RCC 7860 (cell line): ENCODE data around the gene SETBP1.

Source experiments
- DNase-seq: peaks from one replicate; pipeline ENCODE4 v3.0.0-alpha.2; 2015; ENCODE audit warnings: low spot score
- FAIRE-seq: peaks from 2 replicates; lab custom pipeline; 2012; peaks lifted over from hg19 to GRCh38; lab: Jason Lieb, UNC

SETBP1 gene

GRCh38 chr18:44895176-44895798, 214.6 kb downstream of the SETBP1 start:
- FAIRE-seq (no peak), DNase-seq (peak; percentile 32)

GRCh38 chr18:44896846-44897245, 216.2 kb downstream of the SETBP1 start:
- DNase-seq (no peak), FAIRE-seq (no peak)

GRCh38 chr18:44897411-44897810, 216.7 kb downstream of the SETBP1 start:
- FAIRE-seq (no peak), DNase-seq (no peak)

GRCh38 chr18:44897816-44898215, 217.1 kb downstream of the SETBP1 start:
- FAIRE-seq = no peak
- no peak for DNase-seq

- DNase-seq (no peak), FAIRE-seq (no peak)
Measured at GRCh38 chr18:44898498-44898897, 217.8 kb downstream of the SETBP1 start.

GRCh38 chr18:44899832-44900231, 219.1 kb downstream of the SETBP1 start:
- DNase-seq (no peak), FAIRE-seq (no peak)

- FAIRE-seq = no peak
- no peak for DNase-seq
Measured at GRCh38 chr18:44900627-44901026, 219.9 kb downstream of the SETBP1 start.

GRCh38 chr18:44901283-44901682, 220.6 kb downstream of the SETBP1 start:
- DNase-seq (no peak), FAIRE-seq (no peak)

GRCh38 chr18:44903327-44903726, 222.6 kb downstream of the SETBP1 start:
- DNase-seq = no peak
- no peak for FAIRE-seq

- DNase-seq = no peak
- no peak for FAIRE-seq
Measured at GRCh38 chr18:44904768-44905167, 224.1 kb downstream of the SETBP1 start.

GRCh38 chr18:44909191-44909719, 228.6 kb downstream of the SETBP1 start:
- FAIRE-seq (no peak), DNase-seq (peak; percentile 9)

- FAIRE-seq (no peak), DNase-seq (no peak)
Measured at GRCh38 chr18:44911260-44911659, 230.6 kb downstream of the SETBP1 start.

GRCh38 chr18:44911773-44912172, 231.1 kb downstream of the SETBP1 start:
- FAIRE-seq (no peak), DNase-seq (no peak)

GRCh38 chr18:44912740-44913478, 232.2 kb downstream of the SETBP1 start:
- DNase-seq (no peak), FAIRE-seq (no peak)

GRCh38 chr18:44914028-44914427, 233.3 kb downstream of the SETBP1 start:
- FAIRE-seq (no peak), DNase-seq (no peak)

- FAIRE-seq (no peak), DNase-seq (no peak)
Measured at GRCh38 chr18:44915213-44915612, 234.5 kb downstream of the SETBP1 start.

- FAIRE-seq (no peak), DNase-seq (no peak)
Measured at GRCh38 chr18:44915661-44916060, 235.0 kb downstream of the SETBP1 start.

GRCh38 chr18:44916429-44917207, 235.9 kb downstream of the SETBP1 start:
- FAIRE-seq = no peak
- no peak for DNase-seq

- no peak for DNase-seq
Measured at GRCh38 chr18:44917216-44918141, 236.8 kb downstream of the SETBP1 start.

GRCh38 chr18:44918142-44918476, 237.4 kb downstream of the SETBP1 start:
- DNase-seq (no peak), FAIRE-seq (no peak)

More at GRCh38 chr18:44917216-44918141, 236.8 kb downstream of the SETBP1 start:
- FAIRE-seq = no peak

- DNase-seq (no peak), FAIRE-seq (no peak)
Measured at GRCh38 chr18:44920441-44920840, 239.8 kb downstream of the SETBP1 start.
